AG10803 (cell line): ENCODE data around the gene CCDC148.

Source experiments
- DNase-seq: peaks from one replicate; pipeline ENCODE4 v3.0.0; 2010; ENCODE audit warnings: low read depth
- H3K4me3 ChIP-seq: 2 replicates; pipeline ENCODE4 v1.5.1; 2011; ENCODE audit warnings: mild to moderate bottlenecking, low read length, control low read depth
- CTCF ChIP-seq: conservative IDR thresholded peaks from 2 replicates; pipeline ENCODE4 v1.5.1; 2011; ENCODE audit warnings: mild to moderate bottlenecking, low read length, control low read depth, inconsistent platforms

CCDC148 gene

GRCh38 chr2:158127380-158127804 lies 329.2 kb downstream of the CCDC148 start:
- H3K4me3 ChIP-seq, result no peak overlapping the region
- no peak for DNase-seq
- no peak for TF ChIP-seq CTCF

- no peak overlapping the region for H3K4me3 ChIP-seq
- TF ChIP-seq CTCF, result no peak
- DNase-seq, result no peak
Observed at GRCh38 chr2:158125756-158126498, 330.6 kb downstream of the CCDC148 start.

GRCh38 chr2:158124896-158125295 lies 331.7 kb downstream of the CCDC148 start:
- no peak overlapping the region for H3K4me3 ChIP-seq
- no peak for DNase-seq
- no peak for TF ChIP-seq CTCF
